K562 (cell line): ENCODE measurements around the gene MEIKIN.

ENCODE experiments used
- CTCF ChIP-seq, 3 experiments: IDR thresholded peaks in 2 of 3; conservative IDR thresholded peaks in 1 of 3; 2 replicates each; pipeline ENCODE4 v1.5.1; 2011 to 2012; ENCODE audit warnings: low read length in 3 of 3, mild to moderate bottlenecking in 3 of 3, control low read depth in 2 of 3, improper control_type of control experiment in 1 of 3, inconsistent platforms in 1 of 3, low read depth in 1 of 3, mixed read lengths in 1 of 3, moderate library complexity in 1 of 3; ENCODE audit not compliant: insufficient read depth in 2 of 3
- HDAC1 ChIP-seq, 2 experiments: fragments of 450-650 bp; IDR thresholded peaks; 2 replicates each; pipeline ENCODE4 v1.6.1; 2016 to 2017; ENCODE audit warnings: inconsistent platforms in 1 of 2, mild to moderate bottlenecking in 1 of 2, moderate library complexity in 1 of 2
- IRF1 ChIP-seq: sonication (generic); formaldehyde crosslinking; IDR thresholded peaks from 2 replicates; pipeline ENCODE4 v1.8.0; 2022; ENCODE audit warnings: missing genetic modification reagents, mild to moderate bottlenecking, borderline replicate concordance
- PKNOX1 ChIP-seq: fragments of 450-650 bp; IDR thresholded peaks from 2 replicates; pipeline ENCODE4 v1.6.1; 2016
- ZBTB5 ChIP-seq: fragments of 450-650 bp; IDR thresholded peaks from 2 replicates; pipeline ENCODE4 v1.6.1; 2017; ENCODE audit warnings: antibody characterized with exemption

- no peak for TF ChIP-seq ZBTB5
- no peak for TF ChIP-seq CTCF (IDR thresholded peaks at IDR 0.05 in 2 of 3, conservative IDR thresholded peaks at IDR 0.05 in 1 of 3; ENCODE audit: insufficient read depth in 2 of 3, low read depth in 1 of 3, low read length in 3 of 3)
- TF ChIP-seq PKNOX1, result no peak
- no peak for TF ChIP-seq HDAC1 (IDR thresholded peaks at IDR 0.05)
- TF ChIP-seq IRF1, result no peak
Observed at GRCh38 chr5:131987251-131987650, 41.8 kb upstream of the MEIKIN start.
